Erythroblast (primary cell): ENCODE measurements around the gene ANKRD33B.

Experiments used
- GATA1 ChIP-seq: IDR thresholded peaks from 2 replicates; pipeline ENCODE4 v1.6.1; 2011; ENCODE audit warnings: low read depth, mild to moderate bottlenecking, control low read depth, low read length, moderate library complexity
- POLR2A ChIP-seq: IDR thresholded peaks from 2 replicates; pipeline ENCODE4 v1.6.1; 2011; ENCODE audit warnings: mild to moderate bottlenecking, low read length

DNA sequence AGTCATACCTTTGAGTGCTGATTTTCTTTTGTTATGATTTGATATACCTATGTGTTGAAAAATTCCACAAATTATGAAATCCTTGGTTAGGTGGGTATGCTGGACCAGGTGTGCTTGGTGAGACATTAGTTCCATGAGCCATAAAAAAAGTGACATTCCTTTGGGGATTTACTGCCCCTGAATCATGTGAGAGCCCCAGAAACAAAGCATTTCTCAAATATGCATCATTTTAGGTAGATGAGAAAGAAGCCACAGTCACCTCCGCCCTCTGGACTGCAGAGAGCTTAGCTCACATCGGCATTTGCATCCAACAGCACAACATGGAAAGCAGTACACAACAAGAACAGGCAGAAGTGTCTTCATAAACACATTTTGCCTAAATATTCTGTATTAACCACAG, 141.9 kb downstream of the ANKRD33B start:
- TF ChIP-seq POLR2A (no peak), GATA1 (no peak)
